ENCODE results near the gene SPEF2.

SPEF2 gene

GRCh38 chr5:35735718-35736117 lies 118.1 kb downstream of the SPEF2 start:
- no peak overlapping the region for H3K27ac ChIP-seq
- TF ChIP-seq CTCF (IDR thresholded peaks at IDR 0.05; ENCODE audit: low read depth, low read length, missing control alignments): no peak
- no peaks in the 10 kb centered on the region for H3K27me3 ChIP-seq (replicated peaks)
- no peak for DNase-seq
- H3K4me3 ChIP-seq (ENCODE audit: low read depth, low read length): no peak overlapping the region
- in situ Hi-C loops (cut with HindIII; ENCODE audit: low pct_ligation_motif_present, low sequenced_read_pairs): no loop called here
- H3K36me3 ChIP-seq (replicated peaks): no peaks in the 10 kb centered on the region

- H3K4me3 ChIP-seq (ENCODE audit: low read depth, low read length): no peak overlapping the region
- no peak for TF ChIP-seq CTCF (IDR thresholded peaks at IDR 0.05; ENCODE audit: low read depth, low read length, missing control alignments)
- no peak overlapping the region for H3K27ac ChIP-seq
- no peaks in the 10 kb centered on the region for H3K36me3 ChIP-seq (replicated peaks)
- DNase-seq: no peak
- no peaks in the 10 kb centered on the region for H3K27me3 ChIP-seq (replicated peaks)
- in situ Hi-C loops (cut with HindIII; ENCODE audit: low pct_ligation_motif_present, low sequenced_read_pairs): no loop called here
Measured at GRCh38 chr5:35736280-35736679, 118.6 kb downstream of the SPEF2 start.

- no peaks in the 10 kb centered on the region for H3K27me3 ChIP-seq (replicated peaks)
- no peak for TF ChIP-seq CTCF (IDR thresholded peaks at IDR 0.05; ENCODE audit: low read depth, low read length, missing control alignments)
- in situ Hi-C loops (cut with HindIII; ENCODE audit: low pct_ligation_motif_present, low sequenced_read_pairs): no loop called here
- no peak overlapping the region for H3K4me3 ChIP-seq (ENCODE audit: low read depth, low read length)
- no peaks in the 10 kb centered on the region for H3K36me3 ChIP-seq (replicated peaks)
- no peak for DNase-seq
- H3K27ac ChIP-seq: no peak overlapping the region
Measured at GRCh38 chr5:35741126-35741716, 123.6 kb downstream of the SPEF2 start.

- in situ Hi-C loops (cut with HindIII; ENCODE audit: low pct_ligation_motif_present, low sequenced_read_pairs): no loop called here
- Histone ChIP-seq H3K4me3 (ENCODE audit: low read depth, low read length) (no peak overlapping the region), H3K27me3 (replicated peaks) (no peaks in the 10 kb centered on the region), H3K36me3 (replicated peaks) (no peaks in the 10 kb centered on the region), H3K27ac (no peak overlapping the region)
- no peak for TF ChIP-seq CTCF (IDR thresholded peaks at IDR 0.05; ENCODE audit: low read depth, low read length, missing control alignments)
- no peak for DNase-seq
Measured at GRCh38 chr5:35741971-35742370, 124.3 kb downstream of the SPEF2 start.

- no peak for DNase-seq
Measured at GRCh38 chr5:35743644-35744043, 126.0 kb downstream of the SPEF2 start.

More at GRCh38 chr5:35743644-35744043, 126.0 kb downstream of the SPEF2 start:
- Histone ChIP-seq H3K27ac (no peak overlapping the region), H3K36me3 (replicated peaks) (no peaks in the 10 kb centered on the region), H3K27me3 (replicated peaks) (no peaks in the 10 kb centered on the region), H3K4me3 (ENCODE audit: low read depth, low read length) (no peak overlapping the region)
- in situ Hi-C loops (cut with HindIII; ENCODE audit: low pct_ligation_motif_present, low sequenced_read_pairs): no loop called here
- no peak for TF ChIP-seq CTCF (IDR thresholded peaks at IDR 0.05; ENCODE audit: low read depth, low read length, missing control alignments)

Measured in brain microvascular endothelial cell (primary cell).